ENCODE data around the gene ST7L. TPM values are rescaled to one million over a fixed set of nuclear protein-coding genes. Genes with fewer than 3 reads are reported as not detected.

ST7L gene
- total RNA-seq, 4 donors from 2014 or later = 18.2 to 34.1 (median 19.9) TPM

- Histone ChIP-seq H3K27me3 (no peaks in the 10 kb centered on the region), H3K9me3 (peaks cover 0 to 25% (median 0%) of the 10 kb centered on the region in 3 donors), H3K27ac (no peak overlapping the region), H3K4me3 (no peak overlapping the region), H3K4me1 (no peaks in the 10 kb centered on the region), H3K36me3 (peaks cover 0 to 4% of the 10 kb centered on the region in 2 donors)
- no peak for TF ChIP-seq POLR2A (IDR thresholded peaks at IDR 0.05)
- TF ChIP-seq EP300 (IDR thresholded peaks at IDR 0.05) = no peak
- TF ChIP-seq, protein P1, sequence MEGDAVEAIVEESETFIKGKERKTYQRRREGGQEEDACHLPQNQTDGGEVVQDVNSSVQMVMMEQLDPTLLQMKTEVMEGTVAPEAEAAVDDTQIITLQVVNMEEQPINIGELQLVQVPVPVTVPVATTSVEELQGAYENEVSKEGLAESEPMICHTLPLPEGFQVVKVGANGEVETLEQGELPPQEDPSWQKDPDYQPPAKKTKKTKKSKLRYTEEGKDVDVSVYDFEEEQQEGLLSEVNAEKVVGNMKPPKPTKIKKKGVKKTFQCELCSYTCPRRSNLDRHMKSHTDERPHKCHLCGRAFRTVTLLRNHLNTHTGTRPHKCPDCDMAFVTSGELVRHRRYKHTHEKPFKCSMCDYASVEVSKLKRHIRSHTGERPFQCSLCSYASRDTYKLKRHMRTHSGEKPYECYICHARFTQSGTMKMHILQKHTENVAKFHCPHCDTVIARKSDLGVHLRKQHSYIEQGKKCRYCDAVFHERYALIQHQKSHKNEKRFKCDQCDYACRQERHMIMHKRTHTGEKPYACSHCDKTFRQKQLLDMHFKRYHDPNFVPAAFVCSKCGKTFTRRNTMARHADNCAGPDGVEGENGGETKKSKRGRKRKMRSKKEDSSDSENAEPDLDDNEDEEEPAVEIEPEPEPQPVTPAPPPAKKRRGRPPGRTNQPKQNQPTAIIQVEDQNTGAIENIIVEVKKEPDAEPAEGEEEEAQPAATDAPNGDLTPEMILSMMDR (IDR thresholded peaks at IDR 0.05) = no peak
- no peak for TF ChIP-seq POLR2AphosphoS5 (IDR thresholded peaks at IDR 0.05)
- no peak for ATAC-seq
- 88 to 92% methylated on average over 1 of the region's 1 CpG for WGBS, 2 donors (ENCODE audit: low coverage in 1 of 2)
These were observed 140.6 kb downstream of the ST7L start for GRCh38 chr1:112478314-112478713.

DNA sequence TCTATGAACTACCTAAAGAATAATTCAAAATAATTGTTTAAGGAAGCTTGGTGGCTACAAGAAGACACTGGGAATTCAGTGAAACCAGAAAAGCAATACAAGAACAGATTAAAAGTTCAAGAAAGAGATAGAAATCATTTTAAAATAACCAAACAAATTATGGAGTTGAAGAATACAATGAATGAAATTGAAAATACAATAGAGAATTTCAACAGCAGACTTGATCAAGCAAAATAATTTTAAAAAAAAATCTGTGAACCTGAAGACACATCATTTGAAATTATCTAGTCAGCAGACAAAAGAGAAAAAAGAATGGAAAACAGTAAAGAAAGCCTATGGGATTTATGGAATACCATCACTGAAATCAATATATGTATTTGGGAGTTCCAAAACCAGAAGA is 141.4 kb downstream of the ST7L start:
- ATAC-seq = no peak
- Histone ChIP-seq H3K36me3 (peaks cover 0 to 4% of the 10 kb centered on the region in 2 donors), H3K27me3 (no peaks in the 10 kb centered on the region), H3K4me3 (no peak overlapping the region), H3K27ac (no peak overlapping the region), H3K4me1 (no peaks in the 10 kb centered on the region), H3K9me3 (peaks cover 0 to 25% (median 0%) of the 10 kb centered on the region in 3 donors)
- TF ChIP-seq, protein P1 (IDR thresholded peaks at IDR 0.05) = no peak
- TF ChIP-seq POLR2A (IDR thresholded peaks at IDR 0.05) = no peak
- no peak for TF ChIP-seq POLR2AphosphoS5 (IDR thresholded peaks at IDR 0.05)
- TF ChIP-seq EP300 (IDR thresholded peaks at IDR 0.05) = no peak

Small RNAs within 50 kb of the gene (small RNA-seq; reads per million reads assigned to genes)
- 0 reads per million in 4 donors for gene RNU7-70P

Other genes starting within 250 kb of the ST7L start
- gene CTTNBP2NL, start 222.9 kb downstream of the ST7L start, total RNA-seq = 10 to 100 TPM; 15.5 to 37.0 (median 24.6) TPM
- 1 to 10 TPM; 2.8 to 4.8 (median 3.6) TPM for gene WNT2B, start 110.2 kb downstream of the ST7L start, total RNA-seq
- gene CAPZA1, start 691 bp upstream of the ST7L start, total RNA-seq = 10 to 100 TPM; 65.7 to 93.7 (median 84.1) TPM
- gene MOV10, start 55.5 kb upstream of the ST7L start, total RNA-seq = 10 to 100 TPM; 13.4 to 25.3 (median 18.8) TPM
- 100 to 1,000 TPM; 183 to 354 (median 240) TPM for gene RHOC, start 88.0 kb upstream of the ST7L start, total RNA-seq
- gene PPM1J, start 96.2 kb upstream of the ST7L start, total RNA-seq = 1 to 10 TPM in 2 of 4 donors, under 1 TPM in 2; 0.35 to 2.8 (median 1.7) TPM